Activated CD4-positive, alpha-beta T cell treated with anti-CD3 and anti-CD28 coated beads, Interleukin-2, amount 10 ng/mL, durations not matched to agents 7 days and 5 days (primary cell): ENCODE results near the gene RXFP4. TPM values are rescaled to one million over a fixed set of nuclear protein-coding genes. Genes with fewer than 3 reads are reported as not detected.

Source experiments
- CTCF ChIA-PET: fragments of 350-600 bp; sonication (Branson Sonifier 250); formaldehyde crosslinking; loops from one replicate; lab custom pipeline; 2021; ENCODE audit warnings: antibody characterized with exemption; lab: Charles Lee
- POLR2A ChIA-PET: fragments of 350-600 bp; sonication (Branson Sonifier 250); formaldehyde crosslinking; loops from one replicate; lab custom pipeline; 2021; ENCODE audit warnings: antibody characterized with exemption; lab: Charles Lee
- DNase-seq: peaks from one replicate; pipeline ENCODE4 v3.0.0-alpha.2; 2020
- H3K27ac Mint-ChIP-seq: one replicate; pipeline ENCODE4 v1.8.0; 2021; ENCODE audit warnings: mild to moderate bottlenecking, moderate library complexity, mixed read lengths
- H3K27me3 Mint-ChIP-seq: one replicate; pipeline ENCODE4 v1.8.0; 2021; ENCODE audit warnings: mixed read lengths
- H3K36me3 Mint-ChIP-seq: one replicate; pipeline ENCODE4 v1.8.0; 2021; ENCODE audit warnings: low read depth, mixed read lengths
- H3K4me1 Mint-ChIP-seq: one replicate; pipeline ENCODE4 v1.8.0; 2021; ENCODE audit warnings: mixed read lengths
- H3K4me3 Mint-ChIP-seq: one replicate; pipeline ENCODE4 v1.8.0; 2021; ENCODE audit warnings: mild to moderate bottlenecking, moderate library complexity, mixed read lengths
- H3K9me3 Mint-ChIP-seq: one replicate; pipeline ENCODE4 v1.8.0; 2021; ENCODE audit warnings: mixed read lengths
- total RNA-seq, 2 experiments: library from RNA; stranded (reverse); gene quantifications; one replicate each; pipeline ENCODE4 v1.2.3, GENCODE V29; 2021

Gene RXFP4
- total RNA-seq, 2 experiments from 2014 or later = not detected

- Mint-ChIP-seq H3K4me3 (peak overlapping the region; percentile 99), H3K9me3 (no peaks in the 10 kb centered on the region), H3K36me3 (peaks cover 55% of the 10 kb centered on the region), H3K27ac (peak overlapping the region; percentile 87), H3K27me3 (no peaks in the 10 kb centered on the region), H3K4me1 (peaks cover 69% of the 10 kb centered on the region)
- DNase-seq = no peak
- POLR2A ChIA-PET = interaction anchor here (1.0 kb wide), 1 partner anchor 8 kb away, joined by 3 read pairs; no protein-coding TSS in a partner anchor
- CTCF ChIA-PET = interaction anchor here (0.6 to 5.0 kb wide), 10 partner anchors 8 to 122 kb away, joined by 3 to 38 read pairs (median 6); no protein-coding TSS in a partner anchor
Observed at GRCh38 chr1:155975375-155976061, 34.1 kb downstream of the RXFP4 start.

- H3K27me3 Mint-ChIP-seq = no peaks in the 10 kb centered on the region
- POLR2A ChIA-PET = interaction anchor here (0.5 to 0.6 kb wide), 3 partner anchors 30 to 307 kb away, joined by 3 to 4 read pairs (median 3); no protein-coding TSS in a partner anchor
- CTCF ChIA-PET = interaction anchor here (0.6 to 5.0 kb wide), 15 partner anchors 9 to 653 kb away, joined by 3 to 38 read pairs (median 4); no protein-coding TSS in a partner anchor
Observed at GRCh38 chr1:155976062-155976912, 34.8 kb downstream of the RXFP4 start.

GRCh38 chr1:155976913-155977689 lies 35.7 kb downstream of the RXFP4 start:
- POLR2A ChIA-PET = interaction anchor here (0.6 to 1.6 kb wide), 2 partner anchors 31 to 39 kb away, joined by 3 to 4 read pairs; no protein-coding TSS in a partner anchor
- peaks cover 53% of the 10 kb centered on the region for H3K36me3 Mint-ChIP-seq
- no peaks in the 10 kb centered on the region for H3K27me3 Mint-ChIP-seq
- H3K4me3 Mint-ChIP-seq = peak overlapping the region; percentile 99
- H3K27ac Mint-ChIP-seq = peak overlapping the region; percentile 87
- peaks cover 70% of the 10 kb centered on the region for H3K4me1 Mint-ChIP-seq
- no peaks in the 10 kb centered on the region for H3K9me3 Mint-ChIP-seq
- DNase-seq = no peak
- CTCF ChIA-PET = interaction anchor here (0.6 to 5.0 kb wide), 15 partner anchors 10 to 726 kb away, joined by 3 to 38 read pairs (median 7); partner anchors contain the start of gene KHDC4

More at GRCh38 chr1:155976062-155976912, 34.8 kb downstream of the RXFP4 start:
- peak; percentile 56 for DNase-seq
- Mint-ChIP-seq H3K27ac (peak overlapping the region; percentile 87), H3K4me3 (peak overlapping the region; percentile 99), H3K36me3 (peaks cover 53% of the 10 kb centered on the region), H3K4me1 (peaks cover 69% of the 10 kb centered on the region), H3K9me3 (no peaks in the 10 kb centered on the region)

- Mint-ChIP-seq H3K4me1 (peaks cover 70% of the 10 kb centered on the region), H3K27ac (peak overlapping the region; percentile 87), H3K27me3 (no peaks in the 10 kb centered on the region), H3K9me3 (no peaks in the 10 kb centered on the region), H3K36me3 (peaks cover 47% of the 10 kb centered on the region), H3K4me3 (peak overlapping the region; percentile 99)
- ChIA-PET POLR2A (interaction anchor here (1.6 kb wide), 1 partner anchor 32 kb away, joined by 4 read pairs; no protein-coding TSS in a partner anchor), CTCF (interaction anchor here (0.6 to 5.0 kb wide), 16 partner anchors 11 to 727 kb away, joined by 3 to 38 read pairs (median 4); partner anchors contain the start of gene KHDC4)
- no peak for DNase-seq
Observed at GRCh38 chr1:155977690-155978324, 36.4 kb downstream of the RXFP4 start.

- POLR2A ChIA-PET = interaction anchor here (1.6 kb wide), 1 partner anchor 32 kb away, joined by 4 read pairs; no protein-coding TSS in a partner anchor
- H3K4me3 Mint-ChIP-seq = peak within 1 kb of the TSS; percentile 99
- H3K27me3 Mint-ChIP-seq = no peaks in the 10 kb centered on the region
- peaks cover 70% of the 10 kb centered on the region for H3K4me1 Mint-ChIP-seq
- no peaks in the 10 kb centered on the region for H3K9me3 Mint-ChIP-seq
- peaks cover 41% of the 10 kb centered on the region for H3K36me3 Mint-ChIP-seq
- H3K27ac Mint-ChIP-seq = peak within 1 kb of the TSS; percentile 87
- DNase-seq = peak; percentile 84
- CTCF ChIA-PET = interaction anchor here (0.6 to 5.0 kb wide), 13 partner anchors 11 to 728 kb away, joined by 3 to 38 read pairs (median 4); partner anchors contain the start of gene KHDC4
Observed at GRCh38 chr1:155978325-155978972, 37.0 kb downstream of the RXFP4 start, which contains the start of gene ARHGEF2. TSS of gene ARHGEF2 (minus strand) at chr1:155978547. CDS start at chr1:155978427, 120 bp downstream.

GRCh38 chr1:155978973-155979429 lies 37.6 kb downstream of the RXFP4 start:
- ChIA-PET CTCF (interaction anchor here (1.0 to 5.0 kb wide), 10 partner anchors 11 to 728 kb away, joined by 3 to 38 read pairs (median 4); partner anchors contain the start of gene KHDC4), POLR2A (interaction anchor here (1.6 kb wide), 1 partner anchor 33 kb away, joined by 4 read pairs; no protein-coding TSS in a partner anchor)
- peak overlapping the region; percentile 99 for H3K4me3 Mint-ChIP-seq
- peaks cover 70% of the 10 kb centered on the region for H3K4me1 Mint-ChIP-seq
- no peaks in the 10 kb centered on the region for H3K9me3 Mint-ChIP-seq
- H3K27me3 Mint-ChIP-seq = no peaks in the 10 kb centered on the region
- H3K27ac Mint-ChIP-seq = peak overlapping the region; percentile 77
- H3K36me3 Mint-ChIP-seq = peaks cover 37% of the 10 kb centered on the region
- DNase-seq = no peak

GRCh38 chr1:155979597-155980343 lies 38.3 kb downstream of the RXFP4 start:
- peak overlapping the region; percentile 99 for H3K4me3 Mint-ChIP-seq
- H3K27ac Mint-ChIP-seq = peak overlapping the region; percentile 77
- peaks cover 31% of the 10 kb centered on the region for H3K36me3 Mint-ChIP-seq
- ChIA-PET POLR2A (no interaction called here), CTCF (interaction anchor here (0.6 to 5.0 kb wide), 8 partner anchors 10 to 918 kb away, joined by 3 to 35 read pairs (median 3); no protein-coding TSS in a partner anchor)
- no peaks in the 10 kb centered on the region for H3K9me3 Mint-ChIP-seq
- H3K4me1 Mint-ChIP-seq = peaks cover 63% of the 10 kb centered on the region
- no peaks in the 10 kb centered on the region for H3K27me3 Mint-ChIP-seq
- DNase-seq = no peak

GRCh38 chr1:155981266-155982088 lies 40.0 kb downstream of the RXFP4 start:
- H3K27me3 Mint-ChIP-seq = no peaks in the 10 kb centered on the region
- POLR2A ChIA-PET = no interaction called here
- CTCF ChIA-PET = interaction anchor here (0.7 to 3.0 kb wide), 7 partner anchors 8 to 85 kb away, joined by 3 to 23 read pairs (median 5); no protein-coding TSS in a partner anchor
- DNase-seq = peak; percentile 60
- H3K4me3 Mint-ChIP-seq = peak overlapping the region; percentile 99
- peaks cover 46% of the 10 kb centered on the region for H3K4me1 Mint-ChIP-seq
- no peaks in the 10 kb centered on the region for H3K9me3 Mint-ChIP-seq
- H3K27ac Mint-ChIP-seq = peak overlapping the region; percentile 77
- H3K36me3 Mint-ChIP-seq = peaks cover 16% of the 10 kb centered on the region

GRCh38 chr1:155982106-155982505 lies 40.7 kb downstream of the RXFP4 start:
- Mint-ChIP-seq H3K4me3 (no peak overlapping the region), H3K27ac (peak overlapping the region; percentile 66), H3K4me1 (peaks cover 46% of the 10 kb centered on the region), H3K36me3 (peaks cover 11% of the 10 kb centered on the region), H3K9me3 (no peaks in the 10 kb centered on the region), H3K27me3 (no peaks in the 10 kb centered on the region)
- no peak for DNase-seq
- ChIA-PET POLR2A (no interaction called here), CTCF (interaction anchor here (1.0 to 3.0 kb wide), 6 partner anchors 7 to 810 kb away, joined by 3 to 23 read pairs (median 6); no protein-coding TSS in a partner anchor)
